Measurements from ENCODE around the gene E2F6. TPM values are rescaled to one million over a fixed set of nuclear protein-coding genes. Genes with fewer than 3 reads are reported as not detected.
A peak's percentile ranks its signal among the peaks of the same experiment; 100 is the strongest.

The E2F6 gene
- total RNA-seq, 1 donor from 2014 or later, result 22.1 TPM

DNA sequence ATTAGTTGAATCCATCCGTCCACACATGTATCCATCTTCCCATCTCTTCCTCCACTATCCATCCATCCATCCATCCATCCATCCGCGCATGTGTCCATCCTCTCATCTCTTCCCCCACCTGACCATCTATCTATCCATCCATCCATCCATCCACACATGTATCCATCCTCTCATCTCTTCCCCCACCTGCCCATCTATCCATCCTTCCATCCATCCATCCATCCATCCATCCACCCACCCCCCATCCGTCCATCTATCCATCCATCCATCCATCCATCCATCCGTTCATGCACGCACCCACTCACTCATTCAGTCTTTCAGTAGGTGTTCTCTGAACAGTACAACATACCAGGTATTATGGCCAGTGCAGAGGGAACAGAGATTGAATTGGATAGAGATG lies 48.9 kb upstream of the E2F6 start:
- H2AFZ ChIP-seq (ENCODE audit: low read depth, low read length), result no peak overlapping the region
- no peak overlapping the region for H3K9ac ChIP-seq (ENCODE audit: low read length)
- Mint-ChIP-seq H3K4me3 (ENCODE audit: unreplicated experiment) (peak overlapping the region; percentile 12), H3K4me1 (ENCODE audit: low read depth, unreplicated experiment) (peaks cover 7% of the 10 kb centered on the region), H3K27ac (ENCODE audit: unreplicated experiment) (no peak overlapping the region), H3K36me3 (ENCODE audit: low read depth, unreplicated experiment) (peaks cover 3% of the 10 kb centered on the region), H3K9me3 (ENCODE audit: unreplicated experiment) (peaks cover 1% of the 10 kb centered on the region), H3K27me3 (ENCODE audit: low read depth, unreplicated experiment) (peaks cover 4% of the 10 kb centered on the region)
- no peaks in the 10 kb centered on the region for H3K4me1 ChIP-seq (ENCODE audit: insufficient read depth, low read length)
- no peaks in the 10 kb centered on the region for H3K9me3 ChIP-seq (ENCODE audit: insufficient read depth, low read depth, low read length)
- FAIRE-seq (no peak), DNase-seq (ENCODE audit: low read depth) (no peak)
- H3K27ac ChIP-seq (ENCODE audit: low read depth, low read length), result no peak overlapping the region
- H3K4me2 ChIP-seq (ENCODE audit: low read length), result no peak overlapping the region
- H3K36me3 ChIP-seq (ENCODE audit: insufficient read depth, low read length), result no peaks in the 10 kb centered on the region
- H3K4me3 ChIP-seq (ENCODE audit: insufficient read depth, low read depth, low read length), result no peak overlapping the region
- peaks cover 34% of the 10 kb centered on the region for H3K27me3 ChIP-seq (ENCODE audit: insufficient read depth, low read length)
- TF ChIP-seq, protein P1, sequence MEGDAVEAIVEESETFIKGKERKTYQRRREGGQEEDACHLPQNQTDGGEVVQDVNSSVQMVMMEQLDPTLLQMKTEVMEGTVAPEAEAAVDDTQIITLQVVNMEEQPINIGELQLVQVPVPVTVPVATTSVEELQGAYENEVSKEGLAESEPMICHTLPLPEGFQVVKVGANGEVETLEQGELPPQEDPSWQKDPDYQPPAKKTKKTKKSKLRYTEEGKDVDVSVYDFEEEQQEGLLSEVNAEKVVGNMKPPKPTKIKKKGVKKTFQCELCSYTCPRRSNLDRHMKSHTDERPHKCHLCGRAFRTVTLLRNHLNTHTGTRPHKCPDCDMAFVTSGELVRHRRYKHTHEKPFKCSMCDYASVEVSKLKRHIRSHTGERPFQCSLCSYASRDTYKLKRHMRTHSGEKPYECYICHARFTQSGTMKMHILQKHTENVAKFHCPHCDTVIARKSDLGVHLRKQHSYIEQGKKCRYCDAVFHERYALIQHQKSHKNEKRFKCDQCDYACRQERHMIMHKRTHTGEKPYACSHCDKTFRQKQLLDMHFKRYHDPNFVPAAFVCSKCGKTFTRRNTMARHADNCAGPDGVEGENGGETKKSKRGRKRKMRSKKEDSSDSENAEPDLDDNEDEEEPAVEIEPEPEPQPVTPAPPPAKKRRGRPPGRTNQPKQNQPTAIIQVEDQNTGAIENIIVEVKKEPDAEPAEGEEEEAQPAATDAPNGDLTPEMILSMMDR (IDR thresholded peaks at IDR 0.05; ENCODE audit: insufficient read depth, low read depth, low read length), result no peak
- no peak for TF ChIP-seq EZH2 (IDR thresholded peaks at IDR 0.05; ENCODE audit: insufficient read depth, low read length)
- no peaks in the 10 kb centered on the region for H4K20me1 ChIP-seq (ENCODE audit: insufficient read depth, low read length)
- no peaks in the 10 kb centered on the region for H3K79me2 ChIP-seq (ENCODE audit: insufficient read depth, low read length)

DNA sequence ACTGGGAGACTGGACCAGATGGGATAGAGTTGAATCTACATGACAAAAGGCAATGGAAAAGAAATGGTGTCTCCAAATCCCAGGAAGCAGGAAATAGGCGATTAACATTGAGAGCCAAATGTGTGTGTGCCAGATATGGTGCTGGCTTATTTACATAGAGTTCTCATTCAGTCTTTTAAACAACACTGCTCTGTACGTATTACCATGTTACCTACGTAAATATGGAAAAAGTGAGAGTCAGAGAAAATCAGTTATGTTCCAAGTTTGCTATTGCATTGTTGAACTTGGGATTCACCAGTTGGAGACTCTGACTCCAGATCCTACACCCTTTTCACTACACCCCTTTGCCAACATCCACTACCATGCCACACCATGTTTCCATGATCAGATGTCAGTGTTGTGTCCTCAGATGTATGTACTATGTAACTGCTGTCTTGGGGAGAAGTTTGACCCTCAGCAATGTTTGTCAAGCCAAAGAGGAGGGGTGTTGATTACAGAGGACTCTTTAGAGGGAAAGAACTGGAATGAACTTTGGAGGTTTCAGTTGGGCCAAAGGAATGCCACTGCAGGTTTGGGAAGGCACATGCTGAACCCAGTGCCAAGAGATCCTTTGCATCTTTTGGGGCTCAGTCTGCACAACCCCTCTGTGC lies 48.2 kb upstream of the E2F6 start:
- Mint-ChIP-seq H3K4me3 (ENCODE audit: unreplicated experiment) (no peak overlapping the region), H3K36me3 (ENCODE audit: low read depth, unreplicated experiment) (peaks cover 3% of the 10 kb centered on the region), H3K4me1 (ENCODE audit: low read depth, unreplicated experiment) (peaks cover 7% of the 10 kb centered on the region), H3K27me3 (ENCODE audit: low read depth, unreplicated experiment) (peaks cover 4% of the 10 kb centered on the region), H3K27ac (ENCODE audit: unreplicated experiment) (no peak overlapping the region), H3K9me3 (ENCODE audit: unreplicated experiment) (peaks cover 1% of the 10 kb centered on the region)
- Histone ChIP-seq H3K9ac (ENCODE audit: low read length) (no peak overlapping the region), H3K4me2 (ENCODE audit: low read length) (no peak overlapping the region), H3K9me3 (ENCODE audit: insufficient read depth, low read depth, low read length) (no peaks in the 10 kb centered on the region), H4K20me1 (ENCODE audit: insufficient read depth, low read length) (no peaks in the 10 kb centered on the region), H3K4me3 (ENCODE audit: insufficient read depth, low read depth, low read length) (no peak overlapping the region), H3K79me2 (ENCODE audit: insufficient read depth, low read length) (no peaks in the 10 kb centered on the region), H3K27ac (ENCODE audit: low read depth, low read length) (no peak overlapping the region), H3K4me1 (ENCODE audit: insufficient read depth, low read length) (no peaks in the 10 kb centered on the region), H2AFZ (ENCODE audit: low read depth, low read length) (no peak overlapping the region), H3K36me3 (ENCODE audit: insufficient read depth, low read length) (no peaks in the 10 kb centered on the region), H3K27me3 (ENCODE audit: insufficient read depth, low read length) (peaks cover 38% of the 10 kb centered on the region)
- TF ChIP-seq EZH2 (IDR thresholded peaks at IDR 0.05; ENCODE audit: insufficient read depth, low read length), result no peak
- TF ChIP-seq, protein P1 (IDR thresholded peaks at IDR 0.05; ENCODE audit: insufficient read depth, low read depth, low read length), result no peak
- FAIRE-seq (no peak), DNase-seq (ENCODE audit: low read depth) (no peak)

DNA sequence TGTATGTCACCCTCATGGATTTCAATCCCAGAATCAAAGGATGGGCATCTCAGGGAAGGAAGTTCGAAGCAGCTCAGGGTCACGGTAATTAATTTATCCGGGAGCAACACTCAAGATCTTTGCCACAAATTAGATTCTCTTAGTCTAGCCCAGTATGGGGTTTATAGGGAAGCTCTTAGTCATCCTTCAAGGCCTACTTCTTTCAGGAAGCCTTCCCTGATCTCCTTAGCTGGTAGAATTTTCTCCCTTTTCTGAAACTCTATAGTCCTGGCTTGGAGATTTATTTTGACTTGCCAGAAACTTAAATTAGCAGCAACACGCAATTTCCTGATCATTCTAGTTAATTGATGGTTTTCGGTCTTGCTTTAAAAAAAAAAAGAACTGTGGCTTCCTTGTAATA lies 47.4 kb upstream of the E2F6 start:
- Histone ChIP-seq H2AFZ (ENCODE audit: low read depth, low read length) (no peak overlapping the region), H3K4me1 (ENCODE audit: insufficient read depth, low read length) (no peaks in the 10 kb centered on the region), H3K9ac (ENCODE audit: low read length) (no peak overlapping the region), H3K9me3 (ENCODE audit: insufficient read depth, low read depth, low read length) (no peaks in the 10 kb centered on the region), H3K27ac (ENCODE audit: low read depth, low read length) (no peak overlapping the region), H3K27me3 (ENCODE audit: insufficient read depth, low read length) (peaks cover 41% of the 10 kb centered on the region), H4K20me1 (ENCODE audit: insufficient read depth, low read length) (no peaks in the 10 kb centered on the region), H3K4me3 (ENCODE audit: insufficient read depth, low read depth, low read length) (no peak overlapping the region), H3K4me2 (ENCODE audit: low read length) (no peak overlapping the region), H3K36me3 (ENCODE audit: insufficient read depth, low read length) (no peaks in the 10 kb centered on the region), H3K79me2 (ENCODE audit: insufficient read depth, low read length) (no peaks in the 10 kb centered on the region)
- Mint-ChIP-seq H3K9me3 (ENCODE audit: unreplicated experiment) (peaks cover 1% of the 10 kb centered on the region), H3K27me3 (ENCODE audit: low read depth, unreplicated experiment) (peaks cover 4% of the 10 kb centered on the region), H3K4me3 (ENCODE audit: unreplicated experiment) (no peak overlapping the region), H3K36me3 (ENCODE audit: low read depth, unreplicated experiment) (peaks cover 3% of the 10 kb centered on the region), H3K27ac (ENCODE audit: unreplicated experiment) (no peak overlapping the region), H3K4me1 (ENCODE audit: low read depth, unreplicated experiment) (peaks cover 7% of the 10 kb centered on the region)
- FAIRE-seq, result no peak
- no peak for TF ChIP-seq EZH2 (IDR thresholded peaks at IDR 0.05; ENCODE audit: insufficient read depth, low read length)
- no peak for DNase-seq (ENCODE audit: low read depth)

Measured in astrocyte (in vitro differentiated cells and primary cell).